Keratinocyte (primary cell): Measurements from ENCODE around the gene CLNK.

Experiments used
- EZH2 ChIP-seq: IDR thresholded peaks from one replicate; pipeline ENCODE4 v1.6.1; 2012; ENCODE audit warnings: inconsistent platforms, mild to moderate bottlenecking, low read length, moderate library complexity
- TF ChIP-seq, protein P1 (sequence below), 3 experiments: IDR thresholded peaks in 1 of 3; conservative IDR thresholded peaks in 1 of 3; optimal IDR thresholded peaks in 1 of 3; 2 replicates in 2 of 3; 3 replicates in 1 of 3; pipeline versions ENCODE3 to v1.5.1; 2011; ENCODE audit warnings: low read length in 3 of 3, mild to moderate bottlenecking in 3 of 3, moderate library complexity in 2 of 3, control low read depth in 1 of 3, inconsistent platforms in 1 of 3; ENCODE audit not compliant: insufficient read depth in 2 of 3; ENCODE audit errors: extremely low read depth in 1 of 3

DNA sequence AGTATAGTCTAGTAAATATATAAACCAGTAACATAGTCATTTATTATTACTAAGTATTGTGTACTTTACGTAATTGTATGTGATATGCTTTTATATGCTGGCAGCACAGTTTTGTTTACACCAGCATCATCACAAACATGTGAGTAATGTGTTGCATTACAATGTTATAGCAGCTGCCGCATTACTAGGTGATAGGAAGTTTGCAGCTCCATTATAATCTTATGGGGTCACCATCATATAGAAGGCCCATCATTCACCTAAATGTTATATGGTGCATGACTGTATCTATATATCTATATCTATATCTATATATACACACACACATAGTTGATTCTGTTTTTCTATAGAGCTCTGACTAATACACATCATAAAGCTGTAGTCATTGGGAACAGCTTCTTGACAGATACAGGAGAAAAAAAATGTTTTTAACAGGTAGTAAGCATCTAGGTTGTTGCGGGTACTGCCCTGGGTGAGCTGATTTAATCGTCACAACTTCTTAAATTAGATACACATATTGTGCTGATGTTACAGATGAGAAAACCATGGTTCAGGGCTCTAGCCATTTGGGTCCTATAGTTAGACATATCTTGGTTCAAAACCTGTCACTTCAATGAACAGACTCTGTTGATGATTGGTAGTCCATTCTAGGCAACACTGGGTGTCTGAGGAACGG lies 77.9 kb downstream of the CLNK start:
- TF ChIP-seq, protein P1, sequence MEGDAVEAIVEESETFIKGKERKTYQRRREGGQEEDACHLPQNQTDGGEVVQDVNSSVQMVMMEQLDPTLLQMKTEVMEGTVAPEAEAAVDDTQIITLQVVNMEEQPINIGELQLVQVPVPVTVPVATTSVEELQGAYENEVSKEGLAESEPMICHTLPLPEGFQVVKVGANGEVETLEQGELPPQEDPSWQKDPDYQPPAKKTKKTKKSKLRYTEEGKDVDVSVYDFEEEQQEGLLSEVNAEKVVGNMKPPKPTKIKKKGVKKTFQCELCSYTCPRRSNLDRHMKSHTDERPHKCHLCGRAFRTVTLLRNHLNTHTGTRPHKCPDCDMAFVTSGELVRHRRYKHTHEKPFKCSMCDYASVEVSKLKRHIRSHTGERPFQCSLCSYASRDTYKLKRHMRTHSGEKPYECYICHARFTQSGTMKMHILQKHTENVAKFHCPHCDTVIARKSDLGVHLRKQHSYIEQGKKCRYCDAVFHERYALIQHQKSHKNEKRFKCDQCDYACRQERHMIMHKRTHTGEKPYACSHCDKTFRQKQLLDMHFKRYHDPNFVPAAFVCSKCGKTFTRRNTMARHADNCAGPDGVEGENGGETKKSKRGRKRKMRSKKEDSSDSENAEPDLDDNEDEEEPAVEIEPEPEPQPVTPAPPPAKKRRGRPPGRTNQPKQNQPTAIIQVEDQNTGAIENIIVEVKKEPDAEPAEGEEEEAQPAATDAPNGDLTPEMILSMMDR (optimal IDR thresholded peaks at IDR 0.05 in 1 of 3, IDR thresholded peaks at IDR 0.05 in 1 of 3, conservative IDR thresholded peaks at IDR 0.05 in 1 of 3; ENCODE audit: extremely low read depth in 1 of 3, insufficient read depth in 2 of 3, low read length in 3 of 3): no peak
- TF ChIP-seq EZH2: no peak
